Effector memory CD8-positive, alpha-beta T cell (primary cell): ENCODE data around the gene BMERB1.
"Not testable (repeated sequence)": the region's sequence is repeated elsewhere in the genome, so short reads cannot be mapped to it uniquely, and the experiment has no call there.

Experiments
- ATAC-seq: fragments of 150-1000 bp; cut with Tn5 transposase; replicated peaks from 2 replicates; pipeline ENCODE4 v1.10.0; 2021; ENCODE audit warnings: mild to moderate bottlenecking, moderate library complexity
- DNase-seq, 3 experiments: peaks; one replicate each; pipeline ENCODE4 v3.0.0; 2021
- H3K27ac Mint-ChIP-seq, 2 donors: one replicate each; pipeline ENCODE4 v1.8.0; 2022; ENCODE audit warnings: mild to moderate bottlenecking in 2 of 2, mixed read lengths in 2 of 2, moderate library complexity in 2 of 2
- H3K27me3 Mint-ChIP-seq, 2 donors: one replicate each; pipeline ENCODE4 v1.8.0; 2022; ENCODE audit warnings: mixed read lengths in 2 of 2
- H3K36me3 Mint-ChIP-seq: one replicate; pipeline ENCODE4 v1.8.0; 2022; ENCODE audit warnings: mild to moderate bottlenecking, moderate library complexity, mixed read lengths; ENCODE audit not compliant: insufficient read depth
- H3K4me1 Mint-ChIP-seq, 2 donors: one replicate each; pipeline ENCODE4 v1.8.0; 2022; ENCODE audit warnings: low read depth in 2 of 2, mixed read lengths in 2 of 2
- H3K4me3 Mint-ChIP-seq, 2 donors: one replicate each; pipeline ENCODE4 v1.8.0; 2022; ENCODE audit warnings: mild to moderate bottlenecking in 2 of 2, mixed read lengths in 2 of 2, moderate library complexity in 2 of 2
- H3K9me3 Mint-ChIP-seq, 2 donors: one replicate each; pipeline ENCODE4 v1.8.0; 2022; ENCODE audit warnings: mixed read lengths in 2 of 2

Gene BMERB1

DNA sequence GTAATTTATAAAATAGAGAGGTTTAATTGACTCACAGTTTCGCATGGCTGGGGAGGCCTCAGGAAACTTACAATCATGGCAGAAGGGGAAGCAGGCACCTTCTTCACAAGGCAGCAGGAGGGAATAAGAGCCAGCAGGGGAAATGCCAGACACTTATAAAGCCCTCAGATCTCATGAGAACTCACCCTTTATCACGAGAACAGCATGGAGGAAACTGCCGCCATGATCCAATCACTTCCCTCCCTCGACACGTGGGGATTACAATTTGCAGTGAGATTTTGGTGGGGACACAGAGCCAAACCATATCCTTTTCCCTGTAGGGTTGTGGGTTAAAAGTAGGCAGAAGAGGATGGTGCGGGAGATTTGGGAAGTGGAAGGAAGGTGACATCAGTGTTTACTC, 101.4 kb downstream of the BMERB1 start:
- Mint-ChIP-seq H3K36me3 (peaks cover 2% of the 10 kb centered on the region), H3K4me1 (no peaks in the 10 kb centered on the region), H3K9me3 (no peaks in the 10 kb centered on the region), H3K4me3 (no peak overlapping the region), H3K27me3 (no peaks in the 10 kb centered on the region), H3K27ac (peak overlapping the region in 1 of 2 donors; percentile 28)
- ATAC-seq (no peak), DNase-seq (no peak)

DNA sequence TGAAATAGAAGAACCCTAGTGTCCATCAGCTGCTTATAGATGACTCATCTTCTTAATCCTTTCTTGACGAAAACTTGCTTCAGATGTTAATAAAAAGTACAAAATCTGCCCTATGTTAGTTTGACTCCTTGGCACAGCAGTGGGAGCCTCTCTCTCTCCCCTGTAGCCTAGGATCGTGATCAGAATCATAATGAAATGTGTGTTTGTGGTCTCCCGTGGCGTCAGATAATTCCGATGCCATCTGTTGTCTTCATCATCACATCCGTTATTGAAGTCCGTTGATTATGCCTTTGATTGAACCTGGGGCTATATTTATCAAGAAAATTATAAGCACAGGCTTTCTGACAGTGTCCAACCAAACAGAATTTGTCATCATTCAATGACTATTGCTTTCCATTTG, 102.5 kb downstream of the BMERB1 start:
- Mint-ChIP-seq H3K36me3 (peaks cover 2% of the 10 kb centered on the region), H3K27ac (no peak overlapping the region), H3K9me3 (no peaks in the 10 kb centered on the region), H3K4me1 (no peaks in the 10 kb centered on the region), H3K4me3 (no peak overlapping the region), H3K27me3 (no peaks in the 10 kb centered on the region)
- no peak for DNase-seq
- no peak for ATAC-seq

DNA sequence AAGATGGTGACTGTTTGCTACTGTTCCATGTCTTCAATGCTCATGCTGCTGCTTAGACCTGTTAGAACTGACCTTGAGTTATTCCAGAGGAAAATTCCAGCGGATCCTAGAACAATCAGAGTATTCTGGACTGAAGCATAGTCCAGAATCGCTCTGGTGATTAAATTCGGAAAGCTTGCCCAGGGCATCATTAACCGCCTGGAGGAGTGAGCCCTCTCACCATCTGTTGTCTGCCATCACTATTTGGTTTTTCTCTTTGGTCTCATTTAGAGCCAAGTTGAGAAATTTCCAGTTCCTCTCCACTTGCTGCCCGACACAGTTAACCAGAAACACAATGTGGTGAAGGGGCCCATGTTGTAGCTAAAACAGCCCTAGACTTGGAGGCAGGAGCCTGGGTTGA, 104.1 kb downstream of the BMERB1 start:
- Mint-ChIP-seq H3K4me1 (peaks cover 8 to 11% of the 10 kb centered on the region in 2 donors), H3K27me3 (no peaks in the 10 kb centered on the region), H3K4me3 (no peak overlapping the region), H3K27ac (no peak overlapping the region), H3K36me3 (peaks cover 2% of the 10 kb centered on the region), H3K9me3 (no peaks in the 10 kb centered on the region)
- no peak for DNase-seq
- no peak for ATAC-seq

DNA sequence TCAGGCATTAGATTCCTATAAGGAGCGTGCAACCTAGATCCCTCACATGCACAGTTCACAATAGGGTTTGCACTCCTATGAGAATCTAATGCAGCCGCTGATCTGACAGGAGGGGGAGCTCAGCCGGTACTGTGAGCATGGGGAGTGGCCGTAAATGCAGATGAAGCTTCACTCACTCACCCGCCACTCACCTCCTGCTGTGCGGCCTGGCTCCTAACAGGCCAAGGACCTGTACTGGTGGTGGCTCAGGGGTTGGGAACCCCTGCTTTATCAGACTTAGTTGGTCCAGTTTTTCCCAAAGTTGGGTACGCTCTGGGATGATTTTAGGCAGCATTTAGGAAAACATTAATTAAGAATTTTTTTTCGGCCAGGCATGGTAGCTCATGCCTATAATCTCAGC, 104.8 kb downstream of the BMERB1 start:
- H3K27ac Mint-ChIP-seq, result no peak overlapping the region

DNA sequence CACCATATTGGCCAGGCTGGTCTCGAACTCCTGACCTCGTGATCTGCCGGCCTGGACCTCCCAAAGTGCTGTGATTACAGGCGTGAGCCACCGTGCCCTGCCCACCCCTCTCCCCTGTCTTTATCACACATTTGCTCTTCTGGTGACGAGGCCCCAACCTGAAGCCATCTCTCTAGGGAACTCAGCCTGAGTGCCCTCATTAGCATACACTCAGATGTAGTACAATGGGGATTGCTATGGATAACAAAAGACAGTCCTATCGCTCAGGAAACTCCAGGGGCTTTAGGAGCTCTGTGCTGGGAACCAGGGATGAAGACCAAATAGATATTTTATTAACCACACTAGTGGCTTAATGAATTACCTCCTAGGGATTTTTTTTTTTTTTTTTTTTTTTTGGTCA, 107.9 kb downstream of the BMERB1 start:
- no peak for DNase-seq
- no peak overlapping the region for H3K4me3 Mint-ChIP-seq
- peak overlapping the region; percentile 54 to 55 for H3K27ac Mint-ChIP-seq
- H3K4me1 Mint-ChIP-seq, result peaks cover 8 to 11% of the 10 kb centered on the region in 2 donors
- ATAC-seq, result no peak
- H3K36me3 Mint-ChIP-seq, result peaks cover 3% of the 10 kb centered on the region
- no peaks in the 10 kb centered on the region for H3K27me3 Mint-ChIP-seq
- no peaks in the 10 kb centered on the region for H3K9me3 Mint-ChIP-seq

More for the DNA sequence above, 104.8 kb downstream of the BMERB1 start:
- Mint-ChIP-seq H3K9me3 (no peaks in the 10 kb centered on the region), H3K4me1 (peaks cover 8 to 11% of the 10 kb centered on the region in 2 donors), H3K4me3 (no peak overlapping the region), H3K36me3 (peaks cover 2% of the 10 kb centered on the region), H3K27me3 (no peaks in the 10 kb centered on the region)
- ATAC-seq (no peak), DNase-seq (no peak)

DNA sequence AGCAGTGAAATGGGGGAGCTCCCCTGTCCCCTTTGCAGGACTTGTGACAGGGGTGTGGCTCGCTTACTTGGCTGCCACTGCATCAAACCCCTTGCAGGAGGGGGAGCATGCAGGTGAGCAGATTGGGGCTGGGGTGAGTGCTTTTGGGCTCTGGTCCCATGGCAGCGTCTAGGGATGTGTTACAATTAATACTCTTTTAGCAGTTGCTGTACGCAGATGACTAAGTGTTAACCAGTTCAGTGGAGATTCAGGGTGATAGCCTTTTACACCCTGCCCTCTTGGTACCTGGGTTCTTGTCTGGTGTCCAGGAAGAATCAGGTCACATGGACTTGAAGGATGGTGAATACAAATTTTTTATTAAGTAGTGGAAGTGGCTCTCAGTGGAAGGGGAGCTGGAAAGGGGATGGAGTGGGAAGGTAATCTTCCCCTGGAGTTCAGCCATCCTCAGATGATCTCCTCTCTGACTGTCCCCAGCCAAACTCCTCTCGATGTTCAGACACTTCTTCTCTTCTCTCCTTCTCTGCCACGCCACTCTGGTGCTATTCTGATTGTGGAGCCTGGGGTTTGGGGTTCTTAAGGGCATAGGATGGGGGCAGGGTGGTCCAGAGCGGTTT, 108.5 kb downstream of the BMERB1 start:
- Mint-ChIP-seq H3K27me3 (no peaks in the 10 kb centered on the region), H3K4me3 (no peak overlapping the region), H3K9me3 (no peaks in the 10 kb centered on the region), H3K4me1 (peaks cover 8 to 11% of the 10 kb centered on the region in 2 donors), H3K27ac (peak overlapping the region; percentile 54 to 55), H3K36me3 (peaks cover 3% of the 10 kb centered on the region)
- ATAC-seq (no peak), DNase-seq (no peak)

DNA sequence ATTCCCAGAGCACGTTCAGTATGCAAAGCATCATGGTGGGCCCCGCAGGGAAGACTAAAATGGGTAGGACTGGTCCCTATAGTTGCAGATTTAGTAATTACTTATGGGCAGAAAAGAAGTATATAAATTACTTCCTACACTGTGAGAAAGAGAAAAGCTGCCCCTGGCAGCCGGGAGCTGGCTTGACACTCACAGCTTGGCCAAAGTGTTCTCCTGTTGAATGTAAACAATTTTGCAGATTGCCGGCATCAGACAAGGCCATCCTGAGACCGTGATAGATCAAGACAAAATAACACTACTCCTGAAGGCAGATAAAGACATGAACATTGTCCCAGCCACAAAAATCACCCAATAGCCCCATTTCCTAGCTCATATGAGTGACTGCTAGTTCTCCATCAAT, 110.0 kb downstream of the BMERB1 start:
- H3K27ac Mint-ChIP-seq, result no peak overlapping the region
- ATAC-seq, result no peak
- H3K4me1 Mint-ChIP-seq, result peaks cover 8 to 11% of the 10 kb centered on the region in 2 donors
- no peaks in the 10 kb centered on the region for H3K9me3 Mint-ChIP-seq
- DNase-seq, result no peak
- no peaks in the 10 kb centered on the region for H3K27me3 Mint-ChIP-seq
- peaks cover 3% of the 10 kb centered on the region for H3K36me3 Mint-ChIP-seq
- no peak overlapping the region for H3K4me3 Mint-ChIP-seq

DNA sequence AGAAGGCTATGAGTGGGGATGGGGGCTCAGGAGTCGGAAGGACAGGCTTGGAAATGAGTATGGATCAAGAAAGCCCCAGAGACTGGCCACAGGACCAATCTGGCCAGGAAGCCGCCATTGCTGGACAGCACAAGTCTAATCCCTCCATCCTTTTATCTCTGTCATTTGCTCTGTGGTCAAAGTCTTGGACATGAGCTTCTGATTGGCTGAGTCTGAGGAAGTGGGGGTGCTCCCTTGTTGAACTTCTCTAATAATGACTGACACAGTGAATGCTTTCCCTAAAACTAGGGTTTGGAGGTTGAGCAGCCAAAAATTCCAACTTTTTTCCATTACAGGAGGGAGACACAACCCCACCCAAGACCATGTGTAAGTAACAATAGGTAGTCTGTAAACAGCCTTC, 111.2 kb downstream of the BMERB1 start:
- Mint-ChIP-seq H3K27ac (no peak overlapping the region), H3K4me1 (peaks cover 8 to 11% of the 10 kb centered on the region in 2 donors), H3K36me3 (peaks cover 3% of the 10 kb centered on the region), H3K9me3 (no peaks in the 10 kb centered on the region), H3K4me3 (no peak overlapping the region), H3K27me3 (no peaks in the 10 kb centered on the region)
- no peak for ATAC-seq
- no peak for DNase-seq

DNA sequence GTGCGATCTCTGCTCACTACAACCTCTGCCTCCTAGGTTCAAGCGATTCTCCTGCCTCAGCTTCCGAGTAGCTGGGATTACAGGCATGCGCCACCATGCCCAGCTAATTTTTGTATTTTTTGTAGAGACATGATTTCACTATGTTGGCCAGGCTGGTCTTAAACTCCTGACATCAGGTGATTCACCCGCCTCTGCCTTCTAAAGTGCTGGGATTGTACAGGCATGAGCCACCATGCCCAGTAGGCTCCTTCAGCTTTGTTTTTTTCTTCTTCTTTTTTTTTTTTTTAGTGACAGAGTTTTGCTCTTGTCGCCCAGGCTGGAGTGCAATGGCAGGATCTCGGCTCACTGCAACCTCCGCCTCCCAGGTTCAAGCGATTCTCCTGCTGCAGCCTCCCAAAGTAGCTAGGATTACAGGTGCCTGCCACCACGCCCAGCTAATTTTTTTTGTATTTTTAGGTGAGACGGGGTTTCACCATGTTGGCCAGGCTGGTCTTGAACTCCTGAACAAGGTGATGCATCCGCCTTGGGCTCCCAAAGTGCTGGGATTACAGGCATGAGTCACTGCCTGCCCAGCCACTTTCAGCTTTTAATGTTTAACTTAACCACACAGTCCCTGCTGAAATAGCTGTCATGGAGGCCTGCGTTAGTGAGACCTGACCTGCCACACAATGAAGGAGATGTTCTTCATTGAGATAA, 112.8 kb downstream of the BMERB1 start:
- H3K4me1 Mint-ChIP-seq, result peaks cover 10 to 12% of the 10 kb centered on the region in 2 donors
- H3K27me3 Mint-ChIP-seq, H3K36me3 Mint-ChIP-seq, ATAC-seq, H3K9me3 Mint-ChIP-seq, H3K27ac Mint-ChIP-seq, DNase-seq, H3K4me3 Mint-ChIP-seq: not testable (repeated sequence)

DNA sequence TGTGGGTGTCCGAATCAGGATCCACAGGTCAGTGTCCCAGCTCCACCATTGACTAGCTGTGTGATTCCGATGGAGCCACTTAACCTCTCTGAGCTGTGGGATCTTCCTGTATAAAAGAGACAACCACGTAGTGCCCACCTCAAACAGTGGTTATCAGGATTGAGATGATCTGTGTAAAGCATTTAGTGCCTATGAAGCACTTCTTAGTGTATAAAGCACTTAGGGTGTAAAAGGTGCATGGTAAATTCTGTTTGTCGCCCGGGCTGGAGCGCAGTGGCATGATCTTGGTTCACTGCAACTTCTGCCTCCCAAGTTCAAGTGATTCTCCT, 113.3 kb downstream of the BMERB1 start:
- Mint-ChIP-seq H3K36me3 (peaks cover 3% of the 10 kb centered on the region), H3K27me3 (no peaks in the 10 kb centered on the region), H3K27ac (no peak overlapping the region), H3K4me1 (peaks cover 5 to 7% of the 10 kb centered on the region in 2 donors), H3K4me3 (no peak overlapping the region), H3K9me3 (no peaks in the 10 kb centered on the region)
- ATAC-seq (no peak), DNase-seq (no peak)

DNA sequence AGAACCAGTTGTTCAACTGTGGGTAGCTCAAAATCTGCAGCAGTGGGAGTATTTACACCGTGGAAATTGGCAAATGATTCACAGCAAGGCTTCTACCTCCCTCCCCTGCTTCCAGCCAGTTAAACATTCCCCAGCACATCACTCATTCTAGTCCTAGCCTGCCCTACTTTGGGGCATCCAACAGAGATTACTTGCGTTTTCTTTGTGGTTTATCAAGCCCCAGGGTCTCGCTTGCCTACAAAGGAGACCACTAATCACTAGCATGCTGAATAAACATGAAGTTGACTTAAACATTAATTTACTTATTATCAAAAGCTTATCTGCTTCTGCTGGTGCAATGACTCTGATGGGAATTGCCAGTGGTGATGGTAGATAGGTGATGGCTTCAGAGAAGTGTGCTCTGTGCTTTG, 114.1 kb downstream of the BMERB1 start:
- H3K36me3 Mint-ChIP-seq, result peaks cover 3% of the 10 kb centered on the region
- H3K9me3 Mint-ChIP-seq, result no peaks in the 10 kb centered on the region
- ATAC-seq (no peak), DNase-seq (no peak)
- H3K4me3 Mint-ChIP-seq, result no peak overlapping the region
- H3K27me3 Mint-ChIP-seq, result no peaks in the 10 kb centered on the region
- no peak overlapping the region for H3K27ac Mint-ChIP-seq
- H3K4me1 Mint-ChIP-seq, result peaks cover 2 to 3% of the 10 kb centered on the region in 2 donors

DNA sequence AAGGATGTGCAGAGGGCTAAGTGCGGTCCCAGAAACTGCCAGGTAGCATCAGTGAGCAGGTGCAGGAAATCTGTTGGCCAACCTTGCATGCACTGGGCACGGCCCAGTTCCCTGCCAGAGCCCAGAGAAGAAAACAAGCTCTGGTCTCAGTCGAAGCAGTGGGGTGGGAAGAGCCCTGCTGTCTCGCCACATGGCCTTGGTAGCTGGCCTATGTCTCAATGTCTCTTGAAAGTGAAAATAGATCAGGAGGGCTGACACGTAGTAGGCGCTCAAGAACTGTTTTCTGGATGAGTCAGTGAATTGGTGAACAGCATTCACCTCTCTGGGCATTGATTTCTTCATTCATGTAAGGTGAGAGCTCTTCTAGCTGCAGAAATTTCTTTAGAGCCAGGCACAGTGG, 118.1 kb downstream of the BMERB1 start:
- ATAC-seq, result no peak
- no peak overlapping the region for H3K4me3 Mint-ChIP-seq
- peaks cover 2 to 3% of the 10 kb centered on the region in 2 donors for H3K4me1 Mint-ChIP-seq
- no peak for DNase-seq
- H3K27ac Mint-ChIP-seq, result peak overlapping the region in 1 of 2 donors; percentile 26
- no peaks in the 10 kb centered on the region for H3K36me3 Mint-ChIP-seq
- H3K27me3 Mint-ChIP-seq, result no peaks in the 10 kb centered on the region
- no peaks in the 10 kb centered on the region for H3K9me3 Mint-ChIP-seq

DNA sequence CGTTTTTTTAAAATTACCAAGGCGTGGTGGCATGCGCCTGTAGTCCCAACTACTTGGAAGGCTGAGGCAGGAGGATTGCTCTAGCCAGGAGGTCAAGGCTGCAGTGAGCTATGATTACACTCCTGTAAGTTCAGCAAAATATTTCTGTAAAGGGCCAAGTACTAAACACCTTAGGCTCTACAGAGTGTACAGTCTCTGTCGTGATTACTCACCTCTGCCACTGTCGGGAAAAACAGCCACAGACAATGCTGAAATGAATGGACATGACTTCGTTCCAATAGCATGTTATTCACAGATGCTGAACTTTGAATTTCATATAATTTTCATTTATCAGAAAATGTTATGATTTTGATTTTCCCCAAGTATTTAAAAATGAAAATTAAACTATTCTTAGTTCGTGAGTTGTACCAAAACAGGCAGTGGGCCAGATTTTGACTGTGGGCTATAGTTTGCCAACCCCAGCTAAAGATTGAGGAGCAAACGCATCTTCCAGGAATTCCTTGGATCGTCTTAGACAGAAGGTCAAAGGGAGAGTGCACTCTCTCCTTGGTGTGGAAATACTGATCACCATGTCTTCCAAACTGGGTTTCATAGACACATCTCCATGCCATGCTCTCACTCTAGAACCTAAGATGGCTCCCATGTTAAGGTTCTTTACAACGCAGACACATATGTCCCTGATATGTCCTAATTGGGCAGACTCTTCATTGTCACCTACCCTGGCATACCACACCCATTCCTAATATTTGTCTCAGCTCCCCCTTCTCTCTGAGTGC, 119.1 kb downstream of the BMERB1 start:
- Mint-ChIP-seq H3K9me3 (no peaks in the 10 kb centered on the region), H3K36me3 (no peaks in the 10 kb centered on the region), H3K4me1 (peaks cover 2 to 3% of the 10 kb centered on the region in 2 donors), H3K27ac (no peak overlapping the region), H3K27me3 (no peaks in the 10 kb centered on the region), H3K4me3 (no peak overlapping the region)
- DNase-seq (no peak), ATAC-seq (no peak)

DNA sequence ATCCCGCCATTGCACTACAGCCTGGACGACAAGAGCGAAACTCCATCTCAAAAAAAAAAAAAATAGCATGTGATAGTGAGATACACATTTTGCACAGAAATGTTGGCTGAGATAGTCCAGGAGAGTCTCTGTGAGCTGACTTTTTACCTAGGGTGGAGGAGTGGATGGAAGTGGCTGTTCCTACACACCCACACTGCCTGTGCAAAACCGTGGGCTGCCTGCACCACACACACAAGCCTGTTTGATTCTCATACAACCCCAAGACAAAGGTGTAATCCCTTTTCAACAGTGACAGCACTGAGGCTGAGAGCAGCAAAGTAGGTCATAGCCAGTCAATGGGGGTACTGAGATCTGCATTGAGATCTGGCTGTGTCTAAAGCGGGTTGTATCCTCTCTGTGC, 121.7 kb downstream of the BMERB1 start:
- Mint-ChIP-seq H3K9me3 (no peaks in the 10 kb centered on the region), H3K4me3 (no peak overlapping the region), H3K36me3 (no peaks in the 10 kb centered on the region), H3K27ac (no peak overlapping the region), H3K4me1 (peaks cover 0 to 3% of the 10 kb centered on the region in 2 donors), H3K27me3 (no peaks in the 10 kb centered on the region)
- ATAC-seq (no peak), DNase-seq (no peak)
